ENCODE data around the gene KEAP1. TPM values are rescaled to one million over a fixed set of nuclear protein-coding genes. Genes with fewer than 3 reads are reported as not detected.

Gene KEAP1
- total and polyA plus RNA-seq, 9 of the 15 experiments (the other 6 are each of a cell fraction or from before 2014, with no cell fraction given), result 2.1 to 95.6 (median 64.3) TPM

DNA sequence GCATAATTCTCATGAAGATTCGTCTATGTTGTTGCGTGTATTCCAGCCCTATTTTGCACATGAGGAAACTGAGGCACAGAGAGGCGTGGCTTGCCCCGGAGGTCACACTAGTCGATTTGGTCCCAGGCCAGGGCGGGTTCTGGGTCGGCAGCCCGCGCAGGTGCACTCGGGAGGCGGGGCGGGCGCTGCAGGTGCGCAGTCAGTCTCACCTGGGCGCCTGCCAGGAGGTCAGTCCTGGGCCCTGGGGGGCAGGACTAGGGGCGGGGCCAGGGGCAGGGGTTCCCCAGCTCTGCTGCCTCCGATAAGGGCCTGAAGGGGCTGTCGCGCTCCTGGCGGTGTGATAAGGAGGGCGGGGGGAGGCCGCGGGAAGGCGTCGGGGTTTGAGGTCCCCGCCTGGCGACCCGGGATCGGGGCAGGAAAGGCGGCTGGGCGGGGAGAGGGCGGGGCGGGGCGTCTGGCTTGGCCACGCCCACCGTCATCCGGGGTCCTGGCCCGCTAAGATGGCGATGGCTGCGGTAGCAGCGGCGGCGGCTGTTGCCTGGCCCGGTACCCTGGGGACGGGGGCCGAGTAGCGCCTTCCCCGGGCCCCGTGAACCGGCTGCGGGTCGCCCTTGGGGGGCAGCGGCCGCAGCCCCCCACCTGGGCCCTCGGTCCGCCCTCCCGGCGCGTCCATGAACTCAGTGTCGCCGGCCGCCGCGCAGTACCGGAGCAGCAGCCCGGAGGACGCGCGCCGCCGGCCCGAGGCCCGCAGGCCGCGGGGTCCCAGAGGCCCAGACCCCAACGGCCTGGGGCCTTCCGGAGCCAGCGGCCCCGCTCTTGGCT is 40.5 kb upstream of the KEAP1 start, which contains the start of gene ATG4D (continued):
- TF ChIP-seq, protein P1, sequence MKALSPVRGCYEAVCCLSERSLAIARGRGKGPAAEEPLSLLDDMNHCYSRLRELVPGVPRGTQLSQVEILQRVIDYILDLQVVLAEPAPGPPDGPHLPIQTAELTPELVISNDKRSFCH (CRISPR knock-in tag; IDR thresholded peaks at IDR 0.05), result no peak
- TF ChIP-seq, protein P1 (tag; IDR thresholded peaks at IDR 0.05), result 0 out of 2 replicates have a peak, but pooled peaks have one; percentile 41
- TF ChIP-seq KDM5B (IDR thresholded peaks at IDR 0.05; ENCODE audit: insufficient replicate concordance, low read depth, low read length) (peak; percentile 72), ETV6 (IDR thresholded peaks at IDR 0.05; ENCODE audit: borderline replicate concordance in 1 of 2, low read depth in 2 of 2, low read length in 1 of 2) (peak in 1 of 2 experiments; percentile 2; a peak in 1 of 4 replicates), ETV6 (CRISPR knock-in tag; IDR thresholded peaks at IDR 0.05; ENCODE audit: borderline replicate concordance) (no peak), ZNF830 (CRISPR knock-in tag; IDR thresholded peaks at IDR 0.05) (no peak), POLR2B (IDR thresholded peaks at IDR 0.05; ENCODE audit: low read depth, partially characterized antibody) (peak; percentile 63), SAFB (IDR thresholded peaks at IDR 0.05; ENCODE audit: borderline replicate concordance, low read depth, low read length) (no peak), HIVEP1 (CRISPR knock-in tag; IDR thresholded peaks at IDR 0.05) (peak; percentile 85; the same call in 1 of the 2 replicates), HDAC1 (IDR thresholded peaks at IDR 0.05) (peak in 1 of 2 experiments; percentile 50; a peak in 1 of 4 replicates), GATAD2B (IDR thresholded peaks at IDR 0.05; ENCODE audit: borderline replicate concordance) (no peak), GTF2E2 (tag; IDR thresholded peaks at IDR 0.05) (peak; percentile 81; the same call in 1 of the 2 replicates), WHSC1 (IDR thresholded peaks at IDR 0.05; ENCODE audit: low read length) (no peak), ZNF316 (IDR thresholded peaks at IDR 0.05) (peak; percentile 22), MEIS2 (IDR thresholded peaks at IDR 0.05; ENCODE audit: partially characterized antibody) (peak; percentile 4), SMAD4 (CRISPR knock-in tag; conservative IDR thresholded peaks at IDR 0.05) (peak; percentile 61; the same call in 1 of the 2 replicates), ZZZ3 (IDR thresholded peaks at IDR 0.05) (no peak)
- TF ChIP-seq, protein P2, sequence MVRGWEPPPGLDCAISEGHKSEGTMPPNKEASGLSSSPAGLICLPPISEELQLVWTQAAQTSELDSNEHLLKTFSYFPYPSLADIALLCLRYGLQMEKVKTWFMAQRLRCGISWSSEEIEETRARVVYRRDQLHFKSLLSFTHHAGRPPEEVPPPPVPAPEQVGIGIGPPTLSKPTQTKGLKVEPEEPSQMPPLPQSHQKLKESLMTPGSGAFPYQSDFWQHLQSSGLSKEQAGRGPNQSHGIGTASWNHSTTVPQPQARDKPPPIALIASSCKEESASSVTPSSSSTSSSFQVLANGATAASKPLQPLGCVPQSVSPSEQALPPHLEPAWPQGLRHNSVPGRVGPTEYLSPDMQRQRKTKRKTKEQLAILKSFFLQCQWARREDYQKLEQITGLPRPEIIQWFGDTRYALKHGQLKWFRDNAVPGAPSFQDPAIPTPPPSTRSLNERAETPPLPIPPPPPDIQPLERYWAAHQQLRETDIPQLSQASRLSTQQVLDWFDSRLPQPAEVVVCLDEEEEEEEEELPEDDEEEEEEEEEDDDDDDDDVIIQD (CRISPR knock-in tag; IDR thresholded peaks at IDR 0.05), result no peak
- TF ChIP-seq, protein P3, sequence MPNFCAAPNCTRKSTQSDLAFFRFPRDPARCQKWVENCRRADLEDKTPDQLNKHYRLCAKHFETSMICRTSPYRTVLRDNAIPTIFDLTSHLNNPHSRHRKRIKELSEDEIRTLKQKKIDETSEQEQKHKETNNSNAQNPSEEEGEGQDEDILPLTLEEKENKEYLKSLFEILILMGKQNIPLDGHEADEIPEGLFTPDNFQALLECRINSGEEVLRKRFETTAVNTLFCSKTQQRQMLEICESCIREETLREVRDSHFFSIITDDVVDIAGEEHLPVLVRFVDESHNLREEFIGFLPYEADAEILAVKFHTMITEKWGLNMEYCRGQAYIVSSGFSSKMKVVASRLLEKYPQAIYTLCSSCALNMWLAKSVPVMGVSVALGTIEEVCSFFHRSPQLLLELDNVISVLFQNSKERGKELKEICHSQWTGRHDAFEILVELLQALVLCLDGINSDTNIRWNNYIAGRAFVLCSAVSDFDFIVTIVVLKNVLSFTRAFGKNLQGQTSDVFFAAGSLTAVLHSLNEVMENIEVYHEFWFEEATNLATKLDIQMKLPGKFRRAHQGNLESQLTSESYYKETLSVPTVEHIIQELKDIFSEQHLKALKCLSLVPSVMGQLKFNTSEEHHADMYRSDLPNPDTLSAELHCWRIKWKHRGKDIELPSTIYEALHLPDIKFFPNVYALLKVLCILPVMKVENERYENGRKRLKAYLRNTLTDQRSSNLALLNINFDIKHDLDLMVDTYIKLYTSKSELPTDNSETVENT (CRISPR knock-in tag; IDR thresholded peaks at IDR 0.05), result 0 out of 2 replicates have a peak, but pooled peaks have one; percentile 46
- TF ChIP-seq, protein P4, sequence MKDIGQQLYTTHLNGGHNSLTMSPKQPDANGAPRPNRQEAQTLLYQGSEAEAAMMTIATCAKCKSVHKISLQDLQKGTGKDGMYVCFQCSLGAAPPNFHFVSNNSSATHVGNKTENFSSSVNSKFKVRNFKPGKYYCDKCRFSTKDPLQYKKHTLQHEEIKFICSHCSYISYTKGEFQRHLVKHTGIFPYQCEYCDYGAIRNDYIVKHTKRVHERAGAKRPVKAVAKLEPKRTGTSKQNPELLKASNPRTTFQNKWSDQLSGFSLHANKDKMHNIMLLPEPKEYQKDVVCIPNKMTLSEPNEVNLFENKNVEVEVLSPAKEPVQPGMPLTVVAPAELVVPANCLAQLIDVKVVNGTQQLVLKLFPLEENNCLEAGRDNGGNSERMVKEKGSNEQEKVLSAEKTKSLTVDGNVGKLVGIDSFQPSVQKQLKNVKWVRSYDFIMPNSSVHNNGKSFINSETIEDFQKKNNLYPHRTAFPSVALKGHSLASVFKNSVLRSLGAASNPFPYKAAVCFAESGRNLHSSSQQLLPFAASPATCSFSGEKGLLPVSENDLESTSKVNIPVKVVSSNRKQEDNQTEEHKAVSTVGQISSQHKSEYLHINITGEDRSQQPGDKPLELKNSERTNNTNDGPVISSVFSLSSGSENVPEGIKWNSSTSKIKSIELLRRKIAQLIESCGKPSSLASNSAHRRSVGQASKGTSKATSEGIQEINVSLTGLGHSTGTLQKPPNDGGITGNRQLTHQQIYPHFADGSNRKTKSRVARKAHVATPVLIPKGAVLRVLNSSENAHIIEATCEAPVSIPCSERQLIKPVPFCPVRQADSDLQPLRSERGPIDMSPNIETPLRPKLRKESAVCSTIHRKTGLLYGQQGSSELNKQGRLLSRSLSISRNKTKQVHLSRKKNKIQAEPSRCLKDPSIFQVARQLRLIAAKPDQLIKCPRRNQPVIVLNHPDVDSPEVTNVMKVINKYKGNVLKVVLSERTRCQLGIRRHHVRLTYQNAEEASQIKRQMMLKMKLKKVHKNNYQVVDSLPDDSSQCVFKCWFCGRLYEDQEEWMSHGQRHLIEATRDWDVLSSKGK (CRISPR knock-in tag; IDR thresholded peaks at IDR 0.05), result no peak

Measured in K562 (cell line).